ENCODE measurements around the gene PIP5KL1. TPM values are rescaled to one million over a fixed set of nuclear protein-coding genes. Genes with fewer than 3 reads are reported as not detected.

Gene PIP5KL1
- total RNA-seq (0.33 TPM), polyA plus RNA-seq (1.2 TPM)
- long read RNA-seq, donor 1: 0 reads
- long read RNA-seq, donor 2: 0 reads
- long read RNA-seq, donor 3: 0 reads
- long read RNA-seq, donor 4: 0 reads
- long read RNA-seq, donor 5: 0 reads
- long read RNA-seq, donor 6: 0 reads
- long read RNA-seq, donor 7: 0 reads
- long read RNA-seq, donor 8: 0 reads
- long read RNA-seq, donor 9: 0 reads
- long read RNA-seq, donor 10: 0 reads

GRCh38 chr9:127930231-127931091, at the start of gene PIP5KL1:
Gene PIP5KL1, minus strand, starts transcription at chr9:127930777. Its CDS starts 25 bp downstream, at chr9:127930752.
- 3% methylated on average over 70 of the region's 70 CpGs for WGBS
- H3K4me3 ChIP-seq (ENCODE audit: low read length in 2 of 2): peak within 1 kb of the TSS; percentile 16 to 54
- no peak within 1 kb of the TSS for H3K27ac ChIP-seq (ENCODE audit: low read depth in 1 of 2, low read length in 1 of 2)
- H3K36me3 ChIP-seq (ENCODE audit: control insufficient read depth in 2 of 2, insufficient read depth in 2 of 2, low read length in 1 of 2): peaks cover 6 to 10% of the 10 kb centered on the region in 2 donors
- peaks cover 16 to 45% of the 10 kb centered on the region in 2 donors for H3K4me1 ChIP-seq (ENCODE audit: control insufficient read depth in 2 of 2, insufficient read depth in 2 of 2, low read length in 2 of 2)
- H3K9me3 ChIP-seq (ENCODE audit: control insufficient read depth in 2 of 2, insufficient read depth in 1 of 2, low read length in 1 of 2): peaks cover 0 to 26% of the 10 kb centered on the region in 2 donors
- peaks cover 40 to 64% of the 10 kb centered on the region in 2 donors for H3K27me3 ChIP-seq (ENCODE audit: control insufficient read depth in 2 of 2, insufficient read depth in 1 of 2, low read length in 1 of 2)
- DNase-seq (ENCODE audit: low read depth in 6 of 9, low spot score in 9 of 9): peak in 1 of 9 donors; percentile 67

GRCh38 chr9:127980060-127980705, 49.6 kb upstream of the PIP5KL1 start:
- H3K27ac ChIP-seq (ENCODE audit: low read depth in 1 of 2, low read length in 1 of 2): peak overlapping the region; percentile 90 to 97
- peaks cover 1 to 16% of the 10 kb centered on the region in 2 donors for H3K9me3 ChIP-seq (ENCODE audit: control insufficient read depth in 2 of 2, insufficient read depth in 1 of 2, low read length in 1 of 2)
- peak in 1 of 9 donors; percentile 63 for DNase-seq (ENCODE audit: low read depth in 6 of 9, low spot score in 9 of 9)
- peak overlapping the region; percentile 90 to 99 for H3K4me3 ChIP-seq (ENCODE audit: low read length in 2 of 2)
- H3K36me3 ChIP-seq (ENCODE audit: control insufficient read depth in 2 of 2, insufficient read depth in 2 of 2, low read length in 1 of 2): peaks cover 0 to 32% of the 10 kb centered on the region in 2 donors
- peaks cover 45 to 78% of the 10 kb centered on the region in 2 donors for H3K4me1 ChIP-seq (ENCODE audit: control insufficient read depth in 2 of 2, insufficient read depth in 2 of 2, low read length in 2 of 2)
- under 1% methylated on average over 61 of the region's 61 CpGs for WGBS
- no peaks in the 10 kb centered on the region for H3K27me3 ChIP-seq (ENCODE audit: control insufficient read depth in 2 of 2, insufficient read depth in 1 of 2, low read length in 1 of 2)

GRCh38 chr9:127979333-127980059, 48.9 kb upstream of the PIP5KL1 start:
- WGBS: 17% methylated on average over 24 of the region's 24 CpGs
- H3K36me3 ChIP-seq (ENCODE audit: control insufficient read depth in 2 of 2, insufficient read depth in 2 of 2, low read length in 1 of 2): peaks cover 5 to 39% of the 10 kb centered on the region in 2 donors
- no peaks in the 10 kb centered on the region for H3K27me3 ChIP-seq (ENCODE audit: control insufficient read depth in 2 of 2, insufficient read depth in 1 of 2, low read length in 1 of 2)
- peak overlapping the region; percentile 90 to 99 for H3K4me3 ChIP-seq (ENCODE audit: low read length in 2 of 2)
- peak in 1 of 9 donors; percentile 65 for DNase-seq (ENCODE audit: low read depth in 6 of 9, low spot score in 9 of 9)
- peaks cover 52 to 84% of the 10 kb centered on the region in 2 donors for H3K4me1 ChIP-seq (ENCODE audit: control insufficient read depth in 2 of 2, insufficient read depth in 2 of 2, low read length in 2 of 2)
- peaks cover 1 to 16% of the 10 kb centered on the region in 2 donors for H3K9me3 ChIP-seq (ENCODE audit: control insufficient read depth in 2 of 2, insufficient read depth in 1 of 2, low read length in 1 of 2)
- peak overlapping the region; percentile 90 to 97 for H3K27ac ChIP-seq (ENCODE audit: low read depth in 1 of 2, low read length in 1 of 2)

GRCh38 chr9:127979015-127979332, 48.4 kb upstream of the PIP5KL1 start:
- H3K27ac ChIP-seq (ENCODE audit: low read depth in 1 of 2, low read length in 1 of 2): peak overlapping the region; percentile 90 to 97
- DNase-seq (ENCODE audit: low read depth in 6 of 9, low spot score in 9 of 9): no peak
- no peaks in the 10 kb centered on the region for H3K27me3 ChIP-seq (ENCODE audit: control insufficient read depth in 2 of 2, insufficient read depth in 1 of 2, low read length in 1 of 2)
- peak overlapping the region; percentile 90 to 99 for H3K4me3 ChIP-seq (ENCODE audit: low read length in 2 of 2)
- peaks cover 5 to 44% of the 10 kb centered on the region in 2 donors for H3K36me3 ChIP-seq (ENCODE audit: control insufficient read depth in 2 of 2, insufficient read depth in 2 of 2, low read length in 1 of 2)
- H3K4me1 ChIP-seq (ENCODE audit: control insufficient read depth in 2 of 2, insufficient read depth in 2 of 2, low read length in 2 of 2): peaks cover 57 to 86% of the 10 kb centered on the region in 2 donors
- WGBS: 79% methylated on average over 5 of the region's 5 CpGs
- peaks cover 1 to 16% of the 10 kb centered on the region in 2 donors for H3K9me3 ChIP-seq (ENCODE audit: control insufficient read depth in 2 of 2, insufficient read depth in 1 of 2, low read length in 1 of 2)

- WGBS: 74% methylated on average over 12 of the region's 12 CpGs
- H3K4me3 ChIP-seq (ENCODE audit: low read length in 2 of 2): peak overlapping the region; percentile 90 to 99
- peaks cover 56 to 86% of the 10 kb centered on the region in 2 donors for H3K4me1 ChIP-seq (ENCODE audit: control insufficient read depth in 2 of 2, insufficient read depth in 2 of 2, low read length in 2 of 2)
- no peaks in the 10 kb centered on the region for H3K27me3 ChIP-seq (ENCODE audit: control insufficient read depth in 2 of 2, insufficient read depth in 1 of 2, low read length in 1 of 2)
- H3K36me3 ChIP-seq (ENCODE audit: control insufficient read depth in 2 of 2, insufficient read depth in 2 of 2, low read length in 1 of 2): peaks cover 11 to 43% of the 10 kb centered on the region in 2 donors
- peak overlapping the region; percentile 69 to 97 for H3K27ac ChIP-seq (ENCODE audit: low read depth in 1 of 2, low read length in 1 of 2)
- peak in 1 of 9 donors; percentile 52 for DNase-seq (ENCODE audit: low read depth in 6 of 9, low spot score in 9 of 9)
- H3K9me3 ChIP-seq (ENCODE audit: control insufficient read depth in 2 of 2, insufficient read depth in 1 of 2, low read length in 1 of 2): peaks cover 1 to 16% of the 10 kb centered on the region in 2 donors
Observed at GRCh38 chr9:127977884-127978647, 47.5 kb upstream of the PIP5KL1 start.

- H3K9me3 ChIP-seq (ENCODE audit: control insufficient read depth in 2 of 2, insufficient read depth in 1 of 2, low read length in 1 of 2): peaks cover 1 to 16% of the 10 kb centered on the region in 2 donors
Observed at GRCh38 chr9:127977009-127977883, 46.7 kb upstream of the PIP5KL1 start.

GRCh38 chr9:127976498-127976897, 45.9 kb upstream of the PIP5KL1 start:
- Histone ChIP-seq H3K9me3 (ENCODE audit: control insufficient read depth in 2 of 2, insufficient read depth in 1 of 2, low read length in 1 of 2) (peaks cover 1 to 15% of the 10 kb centered on the region in 2 donors), H3K4me1 (ENCODE audit: control insufficient read depth in 2 of 2, insufficient read depth in 2 of 2, low read length in 2 of 2) (peaks cover 63 to 86% of the 10 kb centered on the region in 2 donors), H3K36me3 (ENCODE audit: control insufficient read depth in 2 of 2, insufficient read depth in 2 of 2, low read length in 1 of 2) (peaks cover 14 to 53% of the 10 kb centered on the region in 2 donors), H3K4me3 (ENCODE audit: low read length in 2 of 2) (peak overlapping the region; percentile 90 to 99), H3K27ac (ENCODE audit: low read depth in 1 of 2, low read length in 1 of 2) (peak overlapping the region; percentile 69 to 97), H3K27me3 (ENCODE audit: control insufficient read depth in 2 of 2, insufficient read depth in 1 of 2, low read length in 1 of 2) (no peaks in the 10 kb centered on the region)
- WGBS: 18% methylated on average over 6 of the region's 6 CpGs
- peak in 5 of 9 donors; percentile 69 to 91 (median 84) for DNase-seq (ENCODE audit: low read depth in 6 of 9, low spot score in 9 of 9)

More at GRCh38 chr9:127977009-127977883, 46.7 kb upstream of the PIP5KL1 start:
- Histone ChIP-seq H3K27me3 (ENCODE audit: control insufficient read depth in 2 of 2, insufficient read depth in 1 of 2, low read length in 1 of 2) (no peaks in the 10 kb centered on the region), H3K27ac (ENCODE audit: low read depth in 1 of 2, low read length in 1 of 2) (peak overlapping the region; percentile 69 to 97), H3K4me3 (ENCODE audit: low read length in 2 of 2) (peak overlapping the region; percentile 90 to 99), H3K36me3 (ENCODE audit: control insufficient read depth in 2 of 2, insufficient read depth in 2 of 2, low read length in 1 of 2) (peaks cover 14 to 50% of the 10 kb centered on the region in 2 donors), H3K4me1 (ENCODE audit: control insufficient read depth in 2 of 2, insufficient read depth in 2 of 2, low read length in 2 of 2) (peaks cover 63 to 86% of the 10 kb centered on the region in 2 donors)
- peak in 1 of 9 donors; percentile 60 for DNase-seq (ENCODE audit: low read depth in 6 of 9, low spot score in 9 of 9)
- 77% methylated on average over 7 of the region's 7 CpGs for WGBS
